Frontal cortex (tissue), 4 donors: ENCODE data around the gene SLC22A23. TPM values are rescaled to one million over a fixed set of nuclear protein-coding genes. Genes with fewer than 3 reads are reported as not detected.

Source experiments
- DNase-seq, 2 donors: peaks; one replicate each; pipeline ENCODE4 v3.0.0; 2012; ENCODE audit warnings: low spot score in 2 of 2
- FAIRE-seq: peaks from 2 replicates; lab custom pipeline; 2012; peaks lifted over from hg19 to GRCh38; lab: Jason Lieb, UNC
- total RNA-seq: library from RNA; depleted of rRNA; stranded (reverse); fragments of >200 nt; gene quantifications from one replicate; pipeline ENCODE4 v1.2.3, GENCODE V29; 2014
- donor health status: control.
- donor health status: control.
- donor health status: control.

Gene SLC22A23
- total RNA-seq, 1 donor from 2014 or later = 22.8 TPM

GRCh38 chr6:3294921-3295871 lies 161.7 kb downstream of the SLC22A23 start:
- no peak for DNase-seq
- FAIRE-seq = no peak

- no peak for DNase-seq
Observed at GRCh38 chr6:3294396-3294795, 162.5 kb downstream of the SLC22A23 start.

GRCh38 chr6:3293271-3294155 lies 163.3 kb downstream of the SLC22A23 start:
- DNase-seq = no peak
- no peak for FAIRE-seq

More at GRCh38 chr6:3294396-3294795, 162.5 kb downstream of the SLC22A23 start:
- FAIRE-seq = no peak

GRCh38 chr6:3292431-3293197 lies 164.2 kb downstream of the SLC22A23 start:
- DNase-seq (no peak), FAIRE-seq (no peak)

GRCh38 chr6:3291987-3292386 lies 164.9 kb downstream of the SLC22A23 start:
- FAIRE-seq = no peak
- DNase-seq = no peak

GRCh38 chr6:3291346-3291745 lies 165.5 kb downstream of the SLC22A23 start:
- FAIRE-seq = no peak
- DNase-seq = no peak

- no peak for FAIRE-seq
- no peak for DNase-seq
Observed at GRCh38 chr6:3290931-3291211, 166.0 kb downstream of the SLC22A23 start.

- DNase-seq (no peak), FAIRE-seq (no peak)
Observed at GRCh38 chr6:3290149-3290930, 166.5 kb downstream of the SLC22A23 start.

GRCh38 chr6:3289664-3290055 lies 167.2 kb downstream of the SLC22A23 start:
- DNase-seq (no peak), FAIRE-seq (no peak)

GRCh38 chr6:3288711-3289663 lies 167.9 kb downstream of the SLC22A23 start:
- DNase-seq (no peak), FAIRE-seq (no peak)

GRCh38 chr6:3287976-3288707 lies 168.7 kb downstream of the SLC22A23 start:
- DNase-seq (no peak), FAIRE-seq (no peak)

- no peak for DNase-seq
- no peak for FAIRE-seq
Observed at GRCh38 chr6:3287308-3287707, 169.5 kb downstream of the SLC22A23 start.

- FAIRE-seq (no peak), DNase-seq (no peak)
Observed at GRCh38 chr6:3286641-3287171, 170.1 kb downstream of the SLC22A23 start.

GRCh38 chr6:3285732-3286131 lies 171.1 kb downstream of the SLC22A23 start:
- FAIRE-seq (no peak), DNase-seq (no peak)

GRCh38 chr6:3285049-3285639 lies 171.7 kb downstream of the SLC22A23 start:
- DNase-seq (no peak), FAIRE-seq (no peak)

GRCh38 chr6:3284436-3284876 lies 172.4 kb downstream of the SLC22A23 start:
- DNase-seq (peak in 1 of 2 donors; percentile 36), FAIRE-seq (no peak)
